ENCODE measurements around the gene CHPF. TPM values are rescaled to one million over a fixed set of nuclear protein-coding genes. Genes with fewer than 3 reads are reported as not detected.

Gene CHPF
- total RNA-seq, 4 donors from 2014 or later: 7.8 to 41.6 (median 24.7) TPM

GRCh38 chr2:219554350-219554749 is 10.7 kb upstream of the CHPF start:
- TF ChIP-seq CTCF (IDR thresholded peaks at IDR 0.05; ENCODE audit: low read depth): no peak

- TF ChIP-seq CTCF (IDR thresholded peaks at IDR 0.05; ENCODE audit: low read depth): no peak
These were observed 9.9 kb upstream of the CHPF start for GRCh38 chr2:219553463-219553963.

GRCh38 chr2:219553168-219553417 is 9.5 kb upstream of the CHPF start:
- no peak for TF ChIP-seq CTCF (IDR thresholded peaks at IDR 0.05; ENCODE audit: low read depth)

- no peak for TF ChIP-seq CTCF (IDR thresholded peaks at IDR 0.05; ENCODE audit: low read depth)
These were observed 9.0 kb upstream of the CHPF start for GRCh38 chr2:219552382-219553167.

GRCh38 chr2:219551441-219552381 is 8.1 kb upstream of the CHPF start:
- TF ChIP-seq CTCF (IDR thresholded peaks at IDR 0.05; ENCODE audit: low read depth): no peak

GRCh38 chr2:219549619-219550018 is 6.0 kb upstream of the CHPF start:
- no peak for TF ChIP-seq CTCF (IDR thresholded peaks at IDR 0.05; ENCODE audit: low read depth)

GRCh38 chr2:219548990-219549389 is 5.4 kb upstream of the CHPF start:
- no peak for TF ChIP-seq CTCF (IDR thresholded peaks at IDR 0.05; ENCODE audit: low read depth)
